Measurements from ENCODE around the gene PRM1.
A peak's percentile ranks its signal among the peaks of the same experiment; 100 is the strongest.

The PRM1 gene

DNA sequence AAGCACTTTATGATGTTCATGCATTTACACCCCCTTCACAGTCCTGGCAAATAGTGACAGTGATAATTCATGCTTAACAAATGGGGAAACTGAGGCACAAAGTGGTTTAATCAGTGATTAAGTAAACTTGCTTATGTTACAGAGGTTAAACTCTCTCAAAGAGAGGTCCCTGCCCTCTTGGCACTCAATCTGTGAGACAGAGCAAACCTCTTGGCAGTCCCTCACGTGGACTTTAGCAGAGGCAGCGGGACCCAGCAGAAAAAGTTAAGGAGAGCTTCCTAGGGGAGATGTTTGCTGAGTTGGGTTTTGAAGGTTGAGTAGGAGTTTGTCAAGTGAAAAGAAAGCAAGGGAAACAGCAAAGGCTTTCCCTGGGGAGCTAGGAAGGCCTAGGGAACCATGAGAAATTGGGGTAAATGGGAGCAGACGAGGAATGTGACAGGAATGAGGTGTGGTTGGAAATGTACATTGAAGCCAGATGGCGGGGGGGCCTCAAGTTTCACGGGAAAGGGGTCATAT lies 35.9 kb downstream of the PRM1 start:
- H3K36me3 Mint-ChIP-seq (ENCODE audit: insufficient read depth) = peaks cover 29% of the 10 kb centered on the region
- no peak overlapping the region for H3K27ac Mint-ChIP-seq
- H3K4me3 Mint-ChIP-seq = no peak overlapping the region
- H3K9me3 Mint-ChIP-seq = no peaks in the 10 kb centered on the region
- no peaks in the 10 kb centered on the region for H3K27me3 Mint-ChIP-seq
- ATAC-seq (replicated peaks) (no peak), DNase-seq (no peak)
- peaks cover 6 to 7% of the 10 kb centered on the region in 2 donors for H3K4me1 Mint-ChIP-seq (ENCODE audit: low read depth in 2 of 2)

DNA sequence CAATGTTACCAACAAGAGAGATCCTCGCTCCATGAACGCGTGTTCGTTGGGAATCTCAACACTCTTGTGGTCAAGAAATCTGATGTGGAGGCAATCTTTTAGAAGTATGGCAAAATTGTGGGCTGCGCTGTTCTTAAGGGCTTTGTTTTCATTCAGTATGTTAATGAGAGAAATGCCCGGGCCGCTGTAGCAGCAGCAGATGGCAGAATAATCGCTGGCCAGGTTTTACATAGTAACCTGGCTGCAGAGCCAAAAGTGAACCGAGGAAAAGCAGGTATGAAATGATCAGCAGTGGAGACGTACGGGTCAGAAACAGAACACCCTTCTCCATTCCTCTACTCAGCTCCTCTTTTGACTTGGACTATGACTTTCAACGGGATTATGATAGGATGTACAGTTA lies 38.5 kb downstream of the PRM1 start:
- peaks cover 8% of the 10 kb centered on the region for H3K36me3 Mint-ChIP-seq (ENCODE audit: insufficient read depth)
- H3K27ac Mint-ChIP-seq = no peak overlapping the region
- H3K27me3 Mint-ChIP-seq = no peaks in the 10 kb centered on the region
- no peaks in the 10 kb centered on the region for H3K9me3 Mint-ChIP-seq
- no peak for ATAC-seq (replicated peaks)
- H3K4me1 Mint-ChIP-seq (ENCODE audit: low read depth in 2 of 2) = peaks cover 8 to 10% of the 10 kb centered on the region in 2 donors
- H3K4me3 Mint-ChIP-seq = no peak overlapping the region
- DNase-seq = no peak

- no peak for ATAC-seq (replicated peaks)
- no peak overlapping the region for H3K27ac Mint-ChIP-seq
- H3K4me3 Mint-ChIP-seq = no peak overlapping the region
- H3K27me3 Mint-ChIP-seq = no peaks in the 10 kb centered on the region
- no peaks in the 10 kb centered on the region for H3K9me3 Mint-ChIP-seq
- H3K36me3 Mint-ChIP-seq (ENCODE audit: insufficient read depth) = no peaks in the 10 kb centered on the region
- peaks cover 8 to 13% of the 10 kb centered on the region in 2 donors for H3K4me1 Mint-ChIP-seq (ENCODE audit: low read depth in 2 of 2)
- no peak for DNase-seq
These were observed 39.5 kb downstream of the PRM1 start for GRCh38 chr16:11241480-11242204.

- Mint-ChIP-seq H3K9me3 (no peaks in the 10 kb centered on the region), H3K36me3 (ENCODE audit: insufficient read depth) (no peaks in the 10 kb centered on the region), H3K4me3 (peak overlapping the region; percentile 32 to 40), H3K4me1 (ENCODE audit: low read depth in 2 of 2) (peaks cover 8 to 13% of the 10 kb centered on the region in 2 donors), H3K27ac (peak overlapping the region; percentile 41 to 52), H3K27me3 (no peaks in the 10 kb centered on the region)
- ATAC-seq (replicated peaks) (no peak), DNase-seq (no peak)
These were observed 40.3 kb downstream of the PRM1 start for GRCh38 chr16:11240636-11241473.

DNA sequence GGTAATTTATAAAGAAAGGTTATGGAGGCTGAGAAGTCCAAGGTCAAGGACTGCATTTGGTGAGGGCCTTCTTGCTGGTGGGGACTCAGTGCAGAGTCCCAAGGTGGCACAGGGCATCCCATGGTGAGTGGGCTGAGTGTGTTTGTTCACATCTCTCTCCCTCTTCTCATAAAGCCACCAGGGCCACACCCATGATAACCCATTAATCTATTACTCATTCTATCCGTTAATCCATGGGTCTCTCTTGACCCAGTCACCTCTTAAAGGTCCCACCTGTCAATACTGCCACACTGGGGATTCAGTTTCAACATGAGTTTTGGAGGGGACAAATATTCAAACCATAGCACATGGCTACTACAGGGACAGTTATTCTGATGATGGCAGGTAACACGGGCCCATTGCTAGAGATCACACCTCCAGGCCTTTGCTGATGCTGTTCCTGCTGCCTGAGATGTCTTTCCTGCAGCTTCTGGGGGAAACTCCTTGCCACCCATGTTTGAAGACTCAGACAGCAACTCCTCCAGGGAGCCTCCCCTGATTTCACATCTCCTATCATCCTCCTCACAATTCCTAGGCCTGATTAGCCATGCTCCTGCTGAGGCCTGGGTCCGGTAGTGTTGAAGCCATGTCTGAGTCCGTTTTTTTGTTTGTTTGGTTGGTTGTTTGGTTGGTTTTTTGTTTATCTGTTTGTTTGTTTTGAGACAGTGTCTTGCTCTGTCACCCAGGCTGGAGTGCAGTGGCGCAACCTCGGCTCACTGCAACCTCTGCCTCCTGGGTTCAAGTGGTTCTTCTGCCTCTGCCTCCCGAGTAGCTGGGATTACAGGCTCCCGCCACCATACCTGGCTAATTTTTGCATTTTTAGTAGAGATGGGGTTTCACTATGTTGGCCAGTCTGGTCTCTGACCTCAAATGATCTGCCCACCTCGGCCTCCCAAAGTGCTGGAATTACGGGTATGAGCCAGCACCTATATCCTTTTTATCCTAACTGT lies 41.2 kb downstream of the PRM1 start:
- Mint-ChIP-seq H3K4me3 (peak overlapping the region; percentile 32 to 40), H3K4me1 (ENCODE audit: low read depth in 2 of 2) (peaks cover 12 to 16% of the 10 kb centered on the region in 2 donors), H3K9me3 (no peaks in the 10 kb centered on the region), H3K36me3 (ENCODE audit: insufficient read depth) (no peaks in the 10 kb centered on the region), H3K27ac (peak overlapping the region; percentile 41 to 52), H3K27me3 (no peaks in the 10 kb centered on the region)
- DNase-seq = no peak
- no peak for ATAC-seq (replicated peaks)

DNA sequence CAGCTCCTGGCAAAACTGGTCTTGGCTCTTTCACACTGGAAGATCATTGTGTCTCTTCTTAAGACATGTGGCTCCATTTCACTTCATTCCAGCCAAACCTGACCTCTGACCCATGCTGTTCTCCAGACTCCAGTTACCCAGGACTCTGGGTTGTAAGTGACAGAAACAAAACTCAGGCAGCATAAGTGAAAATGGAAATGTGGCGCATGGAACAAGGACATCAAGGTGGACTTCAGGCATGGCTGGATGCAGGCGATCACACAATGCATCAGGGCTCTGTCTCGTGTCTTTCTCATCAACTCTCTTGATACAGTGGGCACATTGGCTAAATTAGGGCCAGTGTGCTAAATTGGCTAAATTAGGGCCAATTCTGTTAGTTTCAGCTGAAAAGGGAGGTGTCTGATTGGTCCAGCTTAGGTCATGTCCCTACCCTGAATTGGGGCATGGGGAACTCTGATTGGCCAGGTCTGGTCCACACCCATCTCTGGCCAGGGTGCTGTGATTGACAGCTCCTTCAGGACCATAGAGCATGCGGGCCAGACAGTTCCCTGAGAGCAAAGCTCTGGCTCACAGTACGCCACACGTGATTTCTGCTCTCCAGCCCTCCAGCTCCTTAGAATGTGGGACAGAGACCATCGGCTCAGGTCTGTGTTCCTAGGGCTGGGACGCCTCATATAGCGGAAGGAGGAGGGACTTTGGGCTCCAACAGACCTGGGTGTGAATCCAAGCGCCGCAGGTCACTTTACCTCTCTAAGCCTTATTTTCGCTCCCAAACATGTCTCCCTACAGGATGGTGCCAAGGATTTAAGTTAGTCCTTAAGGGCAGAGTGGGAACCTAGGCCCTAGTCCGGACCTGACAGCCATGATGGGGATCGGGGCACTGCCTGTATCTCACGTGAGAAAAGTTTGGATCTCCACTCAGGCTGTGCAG lies 42.6 kb downstream of the PRM1 start:
- Mint-ChIP-seq H3K4me1 (ENCODE audit: low read depth in 2 of 2) (peaks cover 25 to 26% of the 10 kb centered on the region in 2 donors), H3K36me3 (ENCODE audit: insufficient read depth) (peaks cover 2% of the 10 kb centered on the region), H3K27me3 (no peaks in the 10 kb centered on the region), H3K9me3 (no peaks in the 10 kb centered on the region), H3K27ac (peak overlapping the region in 1 of 2 donors; percentile 59), H3K4me3 (no peak overlapping the region)
- no peak for DNase-seq
- no peak for ATAC-seq (replicated peaks)

GRCh38 chr16:11236461-11237254 lies 44.5 kb downstream of the PRM1 start:
- ATAC-seq (replicated peaks) (no peak), DNase-seq (no peak)
- H3K27me3 Mint-ChIP-seq = no peaks in the 10 kb centered on the region
- no peak overlapping the region for H3K27ac Mint-ChIP-seq
- H3K4me1 Mint-ChIP-seq (ENCODE audit: low read depth in 2 of 2) = peaks cover 40 to 42% of the 10 kb centered on the region in 2 donors
- no peaks in the 10 kb centered on the region for H3K9me3 Mint-ChIP-seq
- H3K36me3 Mint-ChIP-seq (ENCODE audit: insufficient read depth) = peaks cover 3% of the 10 kb centered on the region
- H3K4me3 Mint-ChIP-seq = no peak overlapping the region

GRCh38 chr16:11235703-11235991 lies 45.5 kb downstream of the PRM1 start:
- Mint-ChIP-seq H3K27ac (peak overlapping the region in 1 of 2 donors; percentile 42), H3K27me3 (no peaks in the 10 kb centered on the region), H3K9me3 (no peaks in the 10 kb centered on the region), H3K4me1 (ENCODE audit: low read depth in 2 of 2) (peaks cover 42 to 46% of the 10 kb centered on the region in 2 donors), H3K36me3 (ENCODE audit: insufficient read depth) (peaks cover 3% of the 10 kb centered on the region), H3K4me3 (no peak overlapping the region)
- DNase-seq = no peak
- ATAC-seq (replicated peaks) = no peak

DNA sequence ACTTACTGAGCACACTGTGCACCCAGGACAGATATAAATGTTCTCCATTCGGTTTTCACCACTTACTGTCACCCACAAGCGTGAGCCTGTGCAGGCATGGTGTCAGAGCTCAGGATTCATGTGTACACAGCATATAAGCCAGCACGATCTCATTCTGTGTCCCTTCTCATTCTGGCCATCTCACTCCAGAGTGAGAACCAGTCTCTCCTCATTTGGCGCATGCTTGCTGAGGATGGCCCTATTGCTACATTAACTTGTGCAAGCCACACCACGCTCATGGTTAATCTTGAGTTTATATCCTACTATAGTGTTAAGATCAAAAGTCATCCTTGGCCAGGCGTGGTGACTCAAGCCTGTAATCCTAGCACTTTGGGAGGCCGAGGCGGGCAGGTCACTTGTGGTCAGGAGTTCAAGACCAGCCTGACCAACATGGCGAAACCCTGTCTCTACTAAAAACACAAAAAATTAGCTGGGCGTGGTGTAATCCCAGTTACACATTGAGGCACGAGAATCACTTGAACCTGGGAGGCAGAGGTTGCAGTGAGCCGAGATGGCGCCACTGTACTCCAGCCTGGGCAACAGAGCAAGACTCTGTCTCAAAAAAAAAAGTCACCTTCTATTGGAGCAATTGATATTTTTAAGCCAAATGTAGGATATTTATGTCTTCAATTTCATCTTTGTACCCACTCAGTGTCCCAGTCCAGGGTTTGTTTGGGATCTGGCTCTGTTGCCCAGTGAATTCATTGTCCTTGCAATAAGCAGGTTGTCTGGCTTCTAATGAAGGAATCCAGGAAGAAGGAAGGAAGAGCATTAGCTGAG lies 46.0 kb downstream of the PRM1 start:
- peaks cover 3% of the 10 kb centered on the region for H3K36me3 Mint-ChIP-seq (ENCODE audit: insufficient read depth)
- H3K4me1 Mint-ChIP-seq (ENCODE audit: low read depth in 2 of 2) = peaks cover 37 to 41% of the 10 kb centered on the region in 2 donors
- no peaks in the 10 kb centered on the region for H3K27me3 Mint-ChIP-seq
- no peaks in the 10 kb centered on the region for H3K9me3 Mint-ChIP-seq
- no peak for DNase-seq
- H3K27ac Mint-ChIP-seq = peak overlapping the region in 1 of 2 donors; percentile 42
- no peak for ATAC-seq (replicated peaks)
- peak overlapping the region; percentile 13 to 23 for H3K4me3 Mint-ChIP-seq

GRCh38 chr16:11233727-11234376 lies 47.3 kb downstream of the PRM1 start:
- ATAC-seq (replicated peaks) = no peak

More at GRCh38 chr16:11233727-11234376, 47.3 kb downstream of the PRM1 start:
- Mint-ChIP-seq H3K9me3 (no peaks in the 10 kb centered on the region), H3K27ac (peak overlapping the region; percentile 97), H3K4me3 (peak overlapping the region; percentile 77 to 84), H3K4me1 (ENCODE audit: low read depth in 2 of 2) (peaks cover 38 to 51% of the 10 kb centered on the region in 2 donors), H3K27me3 (no peaks in the 10 kb centered on the region), H3K36me3 (ENCODE audit: insufficient read depth) (peaks cover 3% of the 10 kb centered on the region)
- DNase-seq = no peak

Measured in effector memory CD8-positive, alpha-beta T cell (primary cell).